NCI-H2081 (cell line): ENCODE results near the gene CRHR1.
"Not testable (repeated sequence)": the region's sequence is repeated elsewhere in the genome, so short reads cannot be mapped to it uniquely, and the experiment has no call there.

ENCODE experiments used
- DNase-seq, 2 experiments: peaks; one replicate each; lab custom pipeline; 2025; lab: John Stamatoyannopoulos, UW

Gene CRHR1

GRCh38 chr17:45845376-45846185 is 61.5 kb downstream of the CRHR1 start:
- no peak for DNase-seq

- no peak for DNase-seq
Observed at GRCh38 chr17:45846223-45846622, 62.1 kb downstream of the CRHR1 start.

- no peak for DNase-seq
Observed at GRCh38 chr17:45846646-45847045, 62.5 kb downstream of the CRHR1 start.

GRCh38 chr17:45847101-45847500 is 63.0 kb downstream of the CRHR1 start:
- DNase-seq: no peak

GRCh38 chr17:45847747-45848146 is 63.6 kb downstream of the CRHR1 start:
- DNase-seq: no peak

- DNase-seq: no peak
Observed at GRCh38 chr17:45848405-45848804, 64.3 kb downstream of the CRHR1 start.

GRCh38 chr17:45848868-45849535 is 64.9 kb downstream of the CRHR1 start:
- no peak for DNase-seq

- no peak for DNase-seq
Observed at GRCh38 chr17:45849536-45849990, 65.4 kb downstream of the CRHR1 start.

GRCh38 chr17:45850011-45850410 is 65.9 kb downstream of the CRHR1 start:
- DNase-seq: no peak

GRCh38 chr17:45850468-45850867 is 66.3 kb downstream of the CRHR1 start:
- DNase-seq: no peak

- DNase-seq: no peak
Observed at GRCh38 chr17:45851022-45851421, 66.9 kb downstream of the CRHR1 start.

- DNase-seq: no peak
Observed at GRCh38 chr17:45851464-45851863, 67.3 kb downstream of the CRHR1 start.

GRCh38 chr17:45851873-45852272 is 67.8 kb downstream of the CRHR1 start:
- no peak for DNase-seq

- peak; percentile 73 to 80 for DNase-seq
Observed at GRCh38 chr17:45852535-45853297, 68.6 kb downstream of the CRHR1 start.

GRCh38 chr17:45854209-45854608 is 70.1 kb downstream of the CRHR1 start:
- no peak for DNase-seq

GRCh38 chr17:45855691-45856336 is 71.7 kb downstream of the CRHR1 start:
- no peak for DNase-seq

- no peak for DNase-seq
Observed at GRCh38 chr17:45857977-45858708, 74.0 kb downstream of the CRHR1 start.

GRCh38 chr17:45861165-45861564 is 77.0 kb downstream of the CRHR1 start:
- no peak for DNase-seq

GRCh38 chr17:45862127-45862526 is 78.0 kb downstream of the CRHR1 start:
- not testable (repeated sequence) for DNase-seq

- DNase-seq: no peak
Observed at GRCh38 chr17:45863857-45864654, 79.9 kb downstream of the CRHR1 start.

GRCh38 chr17:45867171-45867570 is 83.1 kb downstream of the CRHR1 start:
- no peak for DNase-seq
